Measurements from ENCODE around the gene BPI.
"Not testable (repeated sequence)": the region's sequence is repeated elsewhere in the genome, so short reads cannot be mapped to it uniquely, and the experiment has no call there.

Gene BPI

GRCh38 chr20:38336726-38337125 is 32.8 kb downstream of the BPI start:
- DNase-seq (ENCODE audit: low read depth), result no peak

DNA sequence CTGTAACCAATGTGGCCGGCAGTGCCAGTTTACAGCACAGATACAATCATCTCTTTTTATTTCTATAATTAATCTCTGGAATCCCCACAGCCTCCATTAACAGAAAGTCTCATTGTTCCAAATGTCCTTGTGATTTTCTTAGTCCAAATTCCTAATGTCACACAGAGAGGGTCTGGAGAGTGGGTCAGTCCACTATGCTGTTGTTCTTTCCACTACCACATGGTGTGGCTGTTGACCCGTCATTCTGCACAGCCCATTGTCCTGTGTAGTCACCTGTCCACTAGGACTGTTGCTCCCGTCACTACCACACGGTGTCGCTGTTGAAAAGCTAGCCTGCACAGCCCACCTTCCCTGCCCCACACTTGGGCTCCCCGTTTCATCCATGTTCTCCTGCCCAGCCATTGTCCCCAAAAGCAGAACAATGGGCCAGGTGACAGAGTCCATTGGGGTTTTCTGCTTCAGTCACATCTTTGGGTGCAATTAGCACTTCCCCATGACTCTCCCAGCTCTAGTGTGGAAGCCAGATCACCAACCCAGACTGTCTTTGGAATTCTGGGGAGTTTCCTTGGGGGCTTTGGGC is 33.7 kb downstream of the BPI start:
- DNase-seq (ENCODE audit: low read depth), result no peak

DNA sequence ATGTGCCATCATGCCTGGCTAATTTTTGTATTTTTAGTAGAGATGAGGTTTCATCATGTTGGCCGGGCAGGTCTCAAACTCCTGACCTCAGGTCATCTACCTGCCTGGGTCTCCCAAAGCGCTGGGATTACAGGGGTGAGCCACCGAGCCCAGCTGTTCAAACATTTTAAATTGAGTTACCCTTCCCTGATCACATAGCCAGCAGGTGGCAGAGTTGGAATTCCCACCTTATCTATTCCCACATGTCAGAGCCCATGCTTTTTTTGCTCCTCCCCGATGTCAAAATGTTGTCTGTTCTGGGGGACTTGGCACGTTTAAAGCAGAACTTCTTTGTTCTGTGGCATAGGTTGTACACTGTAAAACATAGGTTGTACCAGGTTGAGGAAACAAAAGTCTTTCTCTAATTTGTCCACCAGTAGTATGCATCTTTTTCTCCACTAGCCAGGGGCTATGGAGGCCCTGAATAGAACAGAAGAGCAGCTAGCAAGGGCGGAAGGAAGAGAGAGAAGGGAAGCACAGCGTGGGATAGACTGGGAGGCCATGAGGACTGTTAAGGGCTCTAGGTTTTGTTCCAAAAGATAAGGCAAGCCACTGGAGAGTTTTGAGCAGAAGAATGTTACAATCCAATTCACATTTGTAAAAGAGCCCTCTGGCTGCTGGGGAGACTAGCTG is 35.0 kb downstream of the BPI start:
- no peak for DNase-seq (ENCODE audit: low read depth)

- DNase-seq (ENCODE audit: low read depth), result not testable (repeated sequence)
These were observed 35.6 kb downstream of the BPI start for GRCh38 chr20:38339521-38339896.

DNA sequence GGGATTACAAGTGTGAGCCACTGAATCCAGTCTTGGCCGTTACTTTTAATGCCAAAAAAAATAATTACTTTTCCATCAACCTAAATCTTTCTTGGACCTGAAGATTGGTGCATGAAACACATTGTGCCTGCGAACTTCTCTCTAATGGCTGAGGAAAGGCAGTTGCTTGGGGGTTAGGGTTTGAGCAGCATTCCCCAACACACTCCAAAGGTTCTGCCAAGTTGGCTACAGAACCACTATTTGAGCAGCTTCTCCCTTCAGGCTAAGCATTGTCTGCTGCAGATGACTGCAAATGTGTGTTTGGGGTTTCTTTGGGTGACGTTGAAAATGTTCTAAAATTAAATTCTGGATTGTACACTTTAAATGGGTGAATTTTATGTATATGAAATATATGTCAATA is 36.0 kb downstream of the BPI start:
- no peak for DNase-seq (ENCODE audit: low read depth)

DNA sequence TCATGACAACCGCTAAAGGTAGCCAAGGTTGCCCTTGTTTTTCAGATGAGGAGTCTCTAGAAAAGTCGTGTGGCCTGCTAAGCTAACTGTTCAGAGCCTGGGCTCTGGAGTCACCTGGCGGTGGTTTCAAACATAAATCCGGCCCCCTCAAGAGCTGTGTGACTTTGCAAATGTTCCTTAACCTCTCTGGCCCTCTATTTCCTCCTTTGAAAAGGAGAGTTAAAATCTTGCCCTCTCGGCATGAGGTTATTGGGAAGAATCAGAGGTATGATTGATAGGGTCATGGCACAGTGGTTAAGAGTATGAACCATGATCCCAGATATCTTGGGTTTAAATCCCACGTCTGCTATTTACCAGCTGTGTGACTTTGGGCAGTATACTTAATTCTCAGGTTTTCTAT is 36.7 kb downstream of the BPI start:
- DNase-seq (ENCODE audit: low read depth), result no peak

DNA sequence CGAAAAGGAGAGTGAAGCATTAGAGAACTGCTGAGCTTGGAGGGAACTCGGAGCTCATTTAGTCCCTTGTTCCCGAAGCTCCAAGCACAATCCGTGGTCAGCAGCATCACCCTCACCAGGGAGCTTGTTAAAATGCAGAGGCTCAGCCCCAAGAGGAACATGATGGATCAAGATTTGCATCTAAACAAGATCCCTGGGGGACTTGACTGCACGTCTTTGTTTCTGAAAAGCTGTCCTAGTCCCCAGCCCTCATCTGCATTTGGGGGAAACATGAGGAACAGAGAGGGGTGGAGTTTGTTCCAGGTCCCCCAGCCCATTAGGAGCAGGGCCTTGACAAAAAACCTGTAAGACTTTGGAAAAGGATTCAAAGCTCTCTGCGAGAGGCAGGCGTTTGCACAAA is 38.3 kb downstream of the BPI start:
- DNase-seq (ENCODE audit: low read depth), result no peak

- no peak for DNase-seq (ENCODE audit: low read depth)
These were observed 38.9 kb downstream of the BPI start for GRCh38 chr20:38342713-38343310.

DNA sequence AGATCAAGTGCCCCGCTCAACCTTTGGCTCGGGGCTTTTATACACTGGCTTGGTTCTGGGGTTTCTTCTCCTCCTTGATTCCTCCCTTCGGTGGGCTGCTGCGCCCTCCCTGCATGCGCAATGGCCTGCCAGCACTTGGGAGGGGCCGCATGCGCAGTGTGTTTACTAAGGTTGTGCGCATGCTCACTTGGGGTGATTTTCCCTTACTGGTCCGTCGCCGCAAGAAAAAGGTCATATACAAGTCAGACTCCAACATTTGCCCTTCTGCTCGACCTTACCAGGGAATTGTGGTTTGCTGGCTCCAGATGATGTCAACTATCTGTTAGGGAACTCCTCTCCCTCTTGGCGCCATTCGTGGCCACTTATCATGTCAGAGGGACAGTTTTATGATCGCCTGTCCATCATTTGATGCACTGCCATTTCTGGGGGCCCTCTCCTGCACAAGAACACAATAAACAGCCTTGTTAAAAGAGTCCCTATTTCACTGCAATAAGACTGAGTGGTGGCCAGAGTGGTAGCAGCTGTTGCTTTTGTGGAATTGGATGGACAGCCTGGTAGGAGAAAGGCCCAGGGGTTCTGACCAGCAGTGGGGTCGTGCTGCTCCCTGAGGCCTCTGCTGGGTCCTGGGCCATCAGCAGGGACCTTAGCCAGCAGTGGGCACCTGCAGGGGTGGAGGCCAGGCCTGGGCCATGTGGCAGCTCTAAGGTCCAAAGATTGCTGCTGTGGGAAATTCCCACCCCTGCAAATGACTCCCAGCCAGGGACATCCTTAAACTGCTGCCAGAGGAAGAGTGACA is 39.6 kb downstream of the BPI start:
- no peak for DNase-seq (ENCODE audit: low read depth)

GRCh38 chr20:38344107-38344701 is 40.2 kb downstream of the BPI start:
- DNase-seq (ENCODE audit: low read depth), result no peak

- DNase-seq (ENCODE audit: low read depth), result no peak
These were observed 41.7 kb downstream of the BPI start for GRCh38 chr20:38345643-38346042.

- no peak for DNase-seq (ENCODE audit: low read depth)
These were observed 42.3 kb downstream of the BPI start, which contains the start of gene LBP for GRCh38 chr20:38346247-38346651. Gene LBP (plus strand): TSS chr20:38346482. CDS start chr20:38346517, 35 bp downstream.

- DNase-seq (ENCODE audit: low read depth), result no peak
These were observed 42.8 kb downstream of the BPI start for GRCh38 chr20:38346741-38347140.

DNA sequence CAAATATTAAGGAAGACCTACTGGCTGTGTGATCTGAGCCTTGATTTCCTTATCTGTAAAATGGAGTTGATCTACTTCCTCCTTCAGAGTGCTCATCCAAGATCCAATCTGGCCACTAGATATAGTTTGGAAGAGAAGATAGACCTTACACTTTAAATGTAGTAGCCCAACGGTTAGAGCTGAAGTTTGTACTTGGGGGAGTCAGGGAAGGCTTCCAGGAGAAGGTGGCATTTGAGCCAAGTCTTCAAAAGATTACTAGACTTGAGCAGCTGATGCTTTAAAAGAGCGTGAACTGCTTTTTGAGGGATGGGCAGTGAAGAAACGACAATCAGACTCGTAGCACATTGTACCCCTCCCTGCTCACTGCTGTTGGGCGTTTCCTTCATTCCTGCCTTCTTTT is 45.9 kb downstream of the BPI start:
- DNase-seq (ENCODE audit: low read depth), result no peak

DNA sequence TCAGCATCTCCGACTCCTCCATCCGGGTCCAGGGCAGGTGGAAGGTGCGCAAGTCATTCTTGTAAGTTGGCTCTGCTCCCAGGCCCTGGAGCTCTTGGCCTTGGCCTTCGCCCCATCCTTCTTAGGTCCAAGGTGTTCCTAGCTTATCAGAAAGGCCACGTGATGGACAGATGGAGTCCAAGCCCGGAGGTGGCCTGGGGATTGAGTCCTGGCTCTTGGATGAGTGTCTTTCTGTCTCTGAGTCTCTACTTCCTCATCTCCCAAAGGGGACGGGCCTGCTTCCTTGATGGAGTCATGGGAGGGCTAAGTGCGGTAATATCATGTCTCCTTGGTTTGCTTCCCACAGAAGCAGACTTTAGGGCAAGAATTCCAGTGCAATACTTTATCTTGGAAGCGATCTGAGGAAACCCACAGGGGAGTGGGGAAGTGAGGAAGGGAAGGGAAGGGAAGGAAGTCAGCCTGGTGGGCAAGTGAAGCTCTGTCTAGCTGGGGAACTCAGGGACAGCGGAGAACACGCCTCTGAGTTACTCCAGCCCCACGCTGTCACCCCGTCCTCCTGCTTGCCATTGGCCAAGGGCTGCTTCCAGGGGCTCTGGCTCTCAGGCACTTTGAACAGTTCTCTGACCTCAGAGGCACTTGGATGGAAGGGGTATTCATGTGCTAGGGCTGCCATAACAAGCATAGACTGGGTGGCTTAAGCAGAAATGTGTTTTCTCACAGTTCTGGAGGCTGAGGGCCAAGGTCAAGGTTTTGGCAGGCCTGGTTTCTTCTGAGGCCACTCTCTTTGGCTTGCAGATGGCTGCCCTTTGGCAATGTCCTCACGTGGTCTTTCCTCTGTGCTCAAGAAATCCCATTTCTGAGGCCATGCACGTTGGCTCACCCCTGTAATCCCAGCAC is 47.2 kb downstream of the BPI start:
- no peak for DNase-seq (ENCODE audit: low read depth)

GRCh38 chr20:38353316-38353715 is 49.4 kb downstream of the BPI start:
- DNase-seq (ENCODE audit: low read depth), result no peak

- DNase-seq (ENCODE audit: low read depth), result no peak
These were observed 50.3 kb downstream of the BPI start for GRCh38 chr20:38354227-38354626.

DNA sequence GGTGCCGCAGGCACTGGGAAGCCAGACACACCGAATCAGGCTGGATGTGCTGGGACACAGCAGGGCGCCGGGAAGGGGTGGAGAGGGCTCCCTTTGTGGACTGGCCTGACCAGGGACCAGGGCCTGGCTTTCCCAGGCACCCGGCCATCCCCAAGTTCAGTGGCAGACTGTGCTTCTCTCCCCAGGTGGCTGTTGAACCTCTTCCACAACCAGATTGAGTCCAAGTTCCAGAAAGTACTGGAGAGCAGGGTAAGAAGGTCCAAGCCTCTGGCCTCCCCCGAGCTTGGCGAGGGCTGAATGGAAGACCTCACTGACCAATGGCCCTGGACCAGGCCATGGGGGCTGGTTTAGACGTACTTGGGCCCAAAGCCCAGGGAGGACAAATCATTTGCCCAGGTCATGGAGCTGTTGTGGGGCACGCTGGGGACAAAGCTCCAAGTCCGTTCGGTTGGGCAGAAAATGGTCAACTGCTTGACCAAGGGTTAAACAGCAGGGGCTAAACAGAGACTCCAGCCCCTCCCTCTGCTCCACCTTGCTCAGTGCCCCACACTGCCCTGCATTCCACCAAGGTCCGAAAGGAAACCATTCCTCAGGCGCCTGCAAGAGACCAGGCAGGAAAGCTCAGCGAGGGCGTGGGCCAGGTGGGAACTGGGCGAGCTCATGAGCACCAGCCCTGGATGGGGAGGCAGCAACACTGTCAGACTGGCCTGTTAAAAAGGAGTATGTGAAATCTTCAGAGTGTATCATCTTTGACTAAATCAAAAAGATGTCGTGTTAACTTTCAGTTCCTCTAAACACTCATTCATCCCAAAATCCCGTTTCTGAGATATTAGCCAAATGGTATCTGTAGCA is 51.4 kb downstream of the BPI start:
- DNase-seq (ENCODE audit: low read depth), result no peak

DNA sequence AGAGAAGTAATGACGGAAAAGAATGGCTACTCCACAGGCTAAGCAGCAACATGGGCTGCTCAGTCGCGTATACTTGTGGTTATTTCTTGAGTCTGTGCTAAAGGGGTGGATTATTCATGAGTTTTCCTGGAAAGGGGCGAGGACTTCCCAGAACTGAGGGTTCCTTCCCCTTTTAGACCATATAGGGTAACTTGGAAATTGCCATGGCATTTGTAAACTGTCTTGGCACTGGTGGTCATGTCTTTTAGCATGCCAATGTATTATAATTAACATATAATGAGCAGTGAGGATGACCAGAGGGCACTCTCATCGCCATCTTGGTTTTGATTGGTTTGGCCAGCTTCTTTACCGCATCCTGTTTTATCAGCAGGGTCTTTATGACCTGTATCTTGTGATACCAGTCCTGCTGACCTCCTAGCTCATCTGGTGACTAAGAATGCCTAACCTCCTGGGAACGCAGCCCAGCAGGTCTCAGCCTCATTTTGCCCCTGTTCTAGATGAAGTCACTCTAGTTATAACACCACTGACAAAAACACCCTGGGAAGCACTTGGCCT is 53.8 kb downstream of the BPI start:
- no peak for DNase-seq (ENCODE audit: low read depth)

GRCh38 chr20:38358556-38358955 is 54.6 kb downstream of the BPI start:
- DNase-seq (ENCODE audit: low read depth), result no peak

Measured in non-pigmented ciliary epithelial cell (primary cell).